SK-N-SH (cell line): Measurements from ENCODE around the gene MRNIP. TPM values are rescaled to one million over a fixed set of nuclear protein-coding genes. Genes with fewer than 3 reads are reported as not detected.

ENCODE experiments used
- CTCF ChIA-PET: fragments of 300-600, 350-600 bp; formaldehyde crosslinking; extraction: SDS; loops from one replicate; lab custom pipeline; 2021; lab: Yijun Ruan, JAX
- POLR2A ChIA-PET: fragments of 350-600 bp; sonication (Branson Sonifier 250); formaldehyde crosslinking; extraction: SDS; loops from one replicate; lab custom pipeline; 2020; ENCODE audit warnings: antibody characterized with exemption, inconsistent platforms; lab: Yijun Ruan, JAX
- DNase-seq: peaks from one replicate; pipeline ENCODE4 v3.0.0; 2012
- H2AFZ ChIP-seq: fragments of 200-600 bp; sonication (generic); 2 replicates; pipeline ENCODE4 v1.8.1; 2016; ENCODE audit warnings: antibody characterized with exemption, mild to moderate bottlenecking, low read depth
- H3F3A ChIP-seq: fragments of 200-600 bp; sonication (generic); replicated peaks from 2 replicates; pipeline ENCODE3; 2016; ENCODE audit warnings: antibody characterized with exemption, mild to moderate bottlenecking; ENCODE audit not compliant: insufficient read depth
- H3K27ac ChIP-seq, 2 experiments: fragments of 200-500 bp in 1 of 2; fragments of 200-600 bp in 1 of 2; sonication (Bioruptor generic) in 1 of 2; sonication (generic), shearing (Covaris generic) in 1 of 2; 2 replicates each; pipeline versions ENCODE4 v1.5.1 to v1.6.1; 2014 to 2016; ENCODE audit warnings: low read depth in 2 of 2, inconsistent platforms in 1 of 2, low read length in 1 of 2, mild to moderate bottlenecking in 1 of 2, mixed read lengths in 1 of 2
- H3K27me3 ChIP-seq: fragments of 200-600 bp; sonication (generic), shearing (Covaris generic); 2 replicates; pipeline ENCODE4 v1.6.1; 2016; ENCODE audit warnings: mixed run types; ENCODE audit not compliant: insufficient read depth
- H3K36me3 ChIP-seq, 2 experiments: fragments of 200-500 bp in 1 of 2; fragments of 200-600 bp in 1 of 2; sonication (Bioruptor generic) in 1 of 2; sonication (generic) in 1 of 2; replicated peaks in 1 of 2; 2 replicates each; pipeline versions ENCODE3 to v1.5.1; 2014 to 2016; ENCODE audit warnings: low read length in 1 of 2, mild to moderate bottlenecking in 1 of 2; ENCODE audit not compliant: insufficient read depth in 2 of 2, control insufficient read depth in 1 of 2
- H3K4me1 ChIP-seq, 2 experiments: fragments of 200-500 bp in 1 of 2; fragments of 200-600 bp in 1 of 2; sonication (Bioruptor generic) in 1 of 2; sonication (generic), shearing (Covaris generic) in 1 of 2; 2 replicates each; pipeline versions ENCODE4 v1.5.1 to v1.6.1; 2014 to 2016; ENCODE audit warnings: low read depth in 1 of 2, low read length in 1 of 2, mixed run types in 1 of 2; ENCODE audit not compliant: insufficient read depth in 2 of 2, control insufficient read depth in 1 of 2
- H3K4me2 ChIP-seq: fragments of 200-600 bp; sonication (generic), shearing (Covaris generic); 2 replicates; pipeline ENCODE4 v1.6.1; 2017; ENCODE audit warnings: mixed run types
- H3K4me3 ChIP-seq, 2 experiments: fragments of 200-500 bp in 1 of 2; fragments of 200-600 bp in 1 of 2; sonication (Bioruptor generic) in 1 of 2; sonication (generic), shearing (Covaris generic) in 1 of 2; 2 replicates each; pipeline versions ENCODE4 v1.5.1 to v1.8.1; 2014 to 2016; ENCODE audit warnings: low read depth in 2 of 2, inconsistent platforms in 1 of 2, low read length in 1 of 2, mild to moderate bottlenecking in 1 of 2, mixed read lengths in 1 of 2, moderate library complexity in 1 of 2
- H3K79me2 ChIP-seq: fragments of 200-600 bp; sonication (generic); 2 replicates; pipeline ENCODE4 v1.8.1; 2017; ENCODE audit warnings: mild to moderate bottlenecking; ENCODE audit not compliant: insufficient read depth
- H3K9ac ChIP-seq: fragments of 200-600 bp; sonication (generic); 2 replicates; pipeline ENCODE4 v1.6.1; 2017; ENCODE audit warnings: mixed run types
- H3K9me2 ChIP-seq: fragments of 200-600 bp; sonication (generic); 2 replicates; pipeline ENCODE4 v1.6.1; 2017; ENCODE audit warnings: mixed run types
- H3K9me3 ChIP-seq: fragments of 200-600 bp; sonication (generic); 2 replicates; pipeline ENCODE4 v1.6.1; 2017; ENCODE audit warnings: mixed run types, mild to moderate bottlenecking, moderate library complexity
- H4K20me1 ChIP-seq: fragments of 200-600 bp; sonication (generic); 2 replicates; pipeline ENCODE4 v1.6.1; 2017; ENCODE audit warnings: mild to moderate bottlenecking, mixed run types; ENCODE audit not compliant: insufficient read depth
- CHD2 ChIP-seq: fragments of 150-350 bp; IDR thresholded peaks from 2 replicates; pipeline ENCODE4 v1.6.1; 2018; ENCODE audit warnings: low read length; ENCODE audit not compliant: partially characterized antibody
- GABPA ChIP-seq: IDR thresholded peaks from 2 replicates; pipeline ENCODE4 v1.4.0; 2012; ENCODE audit warnings: low read depth, mild to moderate bottlenecking
- GATA2 ChIP-seq: sonication (generic); formaldehyde crosslinking; IDR thresholded peaks from 2 replicates; pipeline ENCODE4 v1.5.0; 2020; ENCODE audit warnings: mild to moderate bottlenecking, missing genetic modification reagents
- JUND ChIP-seq: IDR thresholded peaks from 2 replicates; pipeline ENCODE4 v1.4.0; 2012
- MEF2A ChIP-seq: IDR thresholded peaks from 2 replicates; pipeline ENCODE4 v1.4.0; 2012; ENCODE audit warnings: low read depth, borderline replicate concordance
- NFIC ChIP-seq: IDR thresholded peaks from 2 replicates; pipeline ENCODE4 v1.4.0; 2012; ENCODE audit warnings: borderline replicate concordance
- NRF1 ChIP-seq: IDR thresholded peaks from 2 replicates; pipeline ENCODE4 v1.6.1; 2012; ENCODE audit warnings: low read depth, mild to moderate bottlenecking, low read length
- POLR2AphosphoS5 ChIP-seq: IDR thresholded peaks from 2 replicates; pipeline ENCODE4 v1.6.1; 2012; ENCODE audit warnings: low read depth, low read length
- RAD21 ChIP-seq: IDR thresholded peaks from 2 replicates; pipeline ENCODE4 v1.6.1; 2012; ENCODE audit warnings: mild to moderate bottlenecking, low read length
- RCOR1 ChIP-seq: fragments of 150-350 bp; IDR thresholded peaks from 2 replicates; pipeline ENCODE4 v1.6.1; 2017; ENCODE audit warnings: antibody characterized with exemption, low read length
- RFX5 ChIP-seq: IDR thresholded peaks from 2 replicates; pipeline ENCODE4 v1.6.1; 2012; ENCODE audit warnings: mild to moderate bottlenecking, improper control_type of control experiment, low read length
- RXRA ChIP-seq: IDR thresholded peaks from 2 replicates; pipeline ENCODE4 v1.4.0; 2012; ENCODE audit warnings: low read depth, mild to moderate bottlenecking, borderline replicate concordance
- SIN3A ChIP-seq: IDR thresholded peaks from 2 replicates; pipeline ENCODE4 v1.6.1; 2012; ENCODE audit warnings: low read depth, mild to moderate bottlenecking, low read length, moderate library complexity, borderline replicate concordance
- TAF1 ChIP-seq: IDR thresholded peaks from 2 replicates; pipeline ENCODE4 v1.6.1; 2012; ENCODE audit warnings: low read depth, mild to moderate bottlenecking, low read length, moderate library complexity, borderline replicate concordance
- TCF12 ChIP-seq: IDR thresholded peaks from 2 replicates; pipeline ENCODE4 v1.4.0; 2012
- TEAD4 ChIP-seq: IDR thresholded peaks from 2 replicates; pipeline ENCODE4 v1.4.0; 2012; ENCODE audit warnings: mild to moderate bottlenecking, borderline replicate concordance; ENCODE audit not compliant: insufficient read depth
- WGBS: methylation state at CpG from one replicate; pipeline ENCODE4 v1.1.6; 2017; ENCODE audit warnings: low lambda C conversion rate; 5-methylcytosine and 5-hydroxymethylcytosine counted together
- polyA plus RNA-seq, 3 experiments: library from polyadenylated mRNA; depleted of rRNA; stranded (reverse); fragments of >200 nt; gene quantifications; 2 replicates each; pipeline ENCODE4 v1.2.3, GENCODE V29; 2012
- TF ChIP-seq, protein P1 (sequence below): IDR thresholded peaks from 2 replicates; pipeline ENCODE4; 2012
- TF ChIP-seq, protein P2 (sequence below): fragments of 150-350 bp; IDR thresholded peaks from 2 replicates; pipeline ENCODE4 v1.6.1; 2016; ENCODE audit warnings: mild to moderate bottlenecking, low read depth, low read length

The MRNIP gene
- polyA plus RNA-seq, 1 of the 3 experiments (the other 2 are of a cell fraction), result 32.8 TPM

DNA sequence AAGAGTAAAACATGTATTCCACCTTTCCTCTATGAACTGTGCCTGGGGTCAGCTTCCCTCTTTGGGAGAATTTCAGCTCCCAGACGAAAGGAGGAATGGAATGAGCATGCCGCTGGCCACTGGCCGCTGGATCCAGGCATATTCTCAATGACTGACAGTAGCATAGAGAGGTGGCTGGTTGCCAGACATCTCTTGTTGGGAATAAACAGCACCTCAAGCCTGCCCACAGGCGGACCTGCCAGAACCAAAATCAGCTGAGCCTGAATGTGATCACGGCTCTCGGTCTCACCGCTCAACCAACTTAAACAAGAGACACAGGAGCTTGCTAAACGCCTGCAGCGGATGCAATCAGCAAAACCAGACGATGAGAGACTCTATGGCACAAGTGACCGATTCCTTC, 28.5 kb upstream of the MRNIP start:
- no peaks in the 10 kb centered on the region for H3K4me1 ChIP-seq
- ChIA-PET CTCF (interaction anchor here (0.6 kb wide), 1 partner anchor 119 kb away, joined by 3 read pairs; no protein-coding TSS in a partner anchor), POLR2A (no interaction called here)
- H3K4me3 ChIP-seq, result no peak overlapping the region
- no peaks in the 10 kb centered on the region for H4K20me1 ChIP-seq
- H3K9ac ChIP-seq, result no peak overlapping the region
- H3K4me2 ChIP-seq, result no peak overlapping the region
- no peak overlapping the region for H3K27ac ChIP-seq
- no peaks in the 10 kb centered on the region for H3K79me2 ChIP-seq
- H3K9me2 ChIP-seq, result no peaks in the 10 kb centered on the region
- H3F3A ChIP-seq, result no peaks in the 10 kb centered on the region
- no peak overlapping the region for H2AFZ ChIP-seq
- peaks cover 15% of the 10 kb centered on the region for H3K9me3 ChIP-seq
- WGBS, result 94% methylated on average over 11 of the region's 11 CpGs
- H3K27me3 ChIP-seq, result no peaks in the 10 kb centered on the region
- no peak for TF ChIP-seq RCOR1
- no peak for TF ChIP-seq TCF12
- TF ChIP-seq CHD2, result no peak
- TF ChIP-seq SIN3A, result no peak
- no peak for TF ChIP-seq NRF1
- no peak for TF ChIP-seq RXRA
- TF ChIP-seq, protein P1, sequence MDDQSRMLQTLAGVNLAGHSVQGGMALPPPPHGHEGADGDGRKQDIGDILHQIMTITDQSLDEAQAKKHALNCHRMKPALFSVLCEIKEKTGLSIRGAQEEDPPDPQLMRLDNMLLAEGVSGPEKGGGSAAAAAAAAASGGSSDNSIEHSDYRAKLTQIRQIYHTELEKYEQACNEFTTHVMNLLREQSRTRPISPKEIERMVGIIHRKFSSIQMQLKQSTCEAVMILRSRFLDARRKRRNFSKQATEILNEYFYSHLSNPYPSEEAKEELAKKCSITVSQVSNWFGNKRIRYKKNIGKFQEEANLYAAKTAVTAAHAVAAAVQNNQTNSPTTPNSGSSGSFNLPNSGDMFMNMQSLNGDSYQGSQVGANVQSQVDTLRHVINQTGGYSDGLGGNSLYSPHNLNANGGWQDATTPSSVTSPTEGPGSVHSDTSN, result no peak
- no peak for TF ChIP-seq JUND
- TF ChIP-seq NFIC, result no peak
- TF ChIP-seq GABPA, result no peak
- TF ChIP-seq RFX5, result no peak
- H3K36me3 ChIP-seq, result peaks cover 51 to 73% of the 10 kb centered on the region in 2 experiments
- DNase-seq, result no peak

DNA sequence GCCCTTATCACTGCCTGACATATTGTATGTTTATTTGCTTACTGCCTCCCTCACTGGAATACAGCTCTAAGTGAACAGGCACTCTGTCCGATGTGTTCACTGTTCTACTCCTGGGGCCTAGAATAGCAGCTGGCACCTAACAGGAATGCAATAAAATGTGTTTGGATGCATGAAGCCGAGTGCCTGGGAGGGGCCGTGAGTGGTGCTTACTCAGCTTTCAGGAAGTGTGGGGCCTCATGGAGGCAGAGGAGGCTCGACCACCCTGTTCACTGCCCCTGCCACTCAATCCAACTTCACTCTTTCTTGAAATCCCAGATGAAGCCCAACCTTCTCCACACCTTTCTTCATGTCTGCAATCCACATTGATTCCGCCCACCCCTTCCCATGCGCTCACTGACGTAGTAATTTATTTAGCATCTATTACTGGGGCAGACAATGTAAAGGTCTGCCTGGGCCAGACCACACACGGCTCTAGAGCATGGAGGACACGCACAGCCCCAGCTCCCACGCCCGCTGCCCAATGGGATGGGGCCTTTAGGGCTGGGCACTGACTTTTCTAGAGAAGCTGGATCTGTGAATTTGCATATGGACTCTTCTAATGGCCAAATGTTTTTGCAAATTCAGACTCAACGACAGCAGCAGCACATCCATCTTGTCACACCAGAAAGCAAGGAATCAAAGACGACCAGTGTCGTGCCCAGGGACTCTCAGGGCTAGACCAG, 27.7 kb upstream of the MRNIP start:
- Histone ChIP-seq H3K9me3 (peaks cover 15% of the 10 kb centered on the region), H3K9me2 (no peaks in the 10 kb centered on the region), H3K4me3 (no peak overlapping the region), H3K9ac (no peak overlapping the region), H3K4me2 (no peak overlapping the region), H2AFZ (no peak overlapping the region), H3K27me3 (no peaks in the 10 kb centered on the region), H4K20me1 (no peaks in the 10 kb centered on the region), H3K79me2 (no peaks in the 10 kb centered on the region), H3K27ac (no peak overlapping the region), H3K36me3 (peaks cover 51 to 66% of the 10 kb centered on the region in 2 experiments), H3K4me1 (no peaks in the 10 kb centered on the region), H3F3A (no peaks in the 10 kb centered on the region)
- ChIA-PET CTCF (interaction anchor here (1.0 to 1.1 kb wide), 2 partner anchors 9 to 123 kb away, joined by 3 read pairs; no protein-coding TSS in a partner anchor), POLR2A (no interaction called here)
- no peak for TF ChIP-seq TCF12
- no peak for TF ChIP-seq TAF1
- no peak for TF ChIP-seq POLR2AphosphoS5
- no peak for TF ChIP-seq GATA2 (CRISPR knock-in tag)
- TF ChIP-seq, protein P2, sequence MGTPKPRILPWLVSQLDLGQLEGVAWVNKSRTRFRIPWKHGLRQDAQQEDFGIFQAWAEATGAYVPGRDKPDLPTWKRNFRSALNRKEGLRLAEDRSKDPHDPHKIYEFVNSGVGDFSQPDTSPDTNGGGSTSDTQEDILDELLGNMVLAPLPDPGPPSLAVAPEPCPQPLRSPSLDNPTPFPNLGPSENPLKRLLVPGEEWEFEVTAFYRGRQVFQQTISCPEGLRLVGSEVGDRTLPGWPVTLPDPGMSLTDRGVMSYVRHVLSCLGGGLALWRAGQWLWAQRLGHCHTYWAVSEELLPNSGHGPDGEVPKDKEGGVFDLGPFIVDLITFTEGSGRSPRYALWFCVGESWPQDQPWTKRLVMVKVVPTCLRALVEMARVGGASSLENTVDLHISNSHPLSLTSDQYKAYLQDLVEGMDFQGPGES, result no peak
- TF ChIP-seq RAD21, result no peak
- no peak for TF ChIP-seq RXRA
- TF ChIP-seq NFIC, result no peak
- no peak for TF ChIP-seq JUND
- no peak for TF ChIP-seq TEAD4
- no peak for TF ChIP-seq SIN3A
- TF ChIP-seq MEF2A, result no peak
- DNase-seq, result no peak
- WGBS, result 92% methylated on average over 14 of the region's 14 CpGs
